ENCODE measurements around the gene SNAPC1. TPM values are rescaled to one million over a fixed set of nuclear protein-coding genes. Genes with fewer than 3 reads are reported as not detected.
A peak's percentile ranks its signal among the peaks of the same experiment; 100 is the strongest.

SNAPC1 gene
- total RNA-seq, 1 experiment from 2014 or later, result 6.8 TPM

DNA sequence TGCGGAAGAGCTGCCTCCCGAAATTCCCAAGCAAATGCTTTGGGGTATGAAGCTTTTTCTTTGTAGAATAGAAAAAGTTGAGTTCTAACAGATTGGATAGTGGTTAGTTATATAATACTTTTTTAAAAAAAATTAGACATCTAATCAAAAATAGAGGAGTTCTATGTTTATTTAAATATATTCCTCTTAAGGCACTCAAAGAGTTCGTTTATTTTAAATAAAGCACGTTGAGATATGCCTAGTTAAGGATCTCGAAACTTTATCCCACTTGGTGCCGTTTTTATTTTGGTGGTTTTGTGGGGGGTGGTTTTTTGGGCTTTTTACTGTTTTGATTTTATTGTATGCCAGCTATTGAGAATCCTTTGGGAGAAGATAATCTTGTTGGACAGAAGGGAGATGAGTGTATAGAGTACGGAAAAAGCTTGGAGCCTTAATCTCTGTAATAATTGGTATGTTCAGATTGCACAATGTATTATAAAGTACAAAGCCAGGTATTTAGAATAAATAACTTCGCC is 10.7 kb upstream of the SNAPC1 start:
- Histone ChIP-seq H3K27ac (ENCODE audit: insufficient read length, low read depth, low read length) (no peak overlapping the region), H3K27me3 (ENCODE audit: insufficient read depth, low read length) (no peaks in the 10 kb centered on the region), H4K8ac (replicated peaks; ENCODE audit: insufficient read length, low read depth, low read length) (no peak overlapping the region), H2BK20ac (ENCODE audit: low read depth, low read length, poor library complexity, severe bottlenecking) (no peak overlapping the region), H4K91ac (ENCODE audit: insufficient read length, low read depth, low read length) (no peak overlapping the region), H3T11ph (ENCODE audit: low read length) (no peak overlapping the region), H3K23me2 (ENCODE audit: insufficient read length, low read depth, low read length, poor library complexity, severe bottlenecking) (no peaks in the 10 kb centered on the region), H3K9ac (ENCODE audit: extremely low read depth, insufficient read length, low read length) (peak overlapping the region; percentile 1), H3K9me3 (ENCODE audit: control insufficient read depth, low read depth, low read length) (no peaks in the 10 kb centered on the region), H3K18ac (ENCODE audit: insufficient read length, low read depth, low read length) (no peak overlapping the region), H2AFZ (ENCODE audit: low read length) (no peak overlapping the region), H4K20me1 (ENCODE audit: control insufficient read depth, insufficient read depth, insufficient read length) (no peaks in the 10 kb centered on the region), H4K5ac (ENCODE audit: insufficient read length, low read depth, low read length) (no peak overlapping the region), H2BK120ac (ENCODE audit: low read depth, low read length, poor library complexity, severe bottlenecking) (no peak overlapping the region), H2AK5ac (ENCODE audit: insufficient read length, low read length) (no peak overlapping the region), H3K4ac (ENCODE audit: low read depth, low read length) (no peak overlapping the region), H3K79me2 (ENCODE audit: insufficient read depth, low read length) (no peaks in the 10 kb centered on the region), H2BK5ac (ENCODE audit: insufficient read length, low read length) (no peak overlapping the region), H3K4me1 (ENCODE audit: insufficient read depth, low read length) (peaks cover 7% of the 10 kb centered on the region; the same call in 1 of the 2 replicates), H2BK15ac (ENCODE audit: low read depth, low read length) (no peak overlapping the region), H3K56ac (ENCODE audit: insufficient read length, low read depth, low read length) (no peak overlapping the region), H3K4me2 (ENCODE audit: insufficient read depth, insufficient read length, low read length) (peak overlapping the region; percentile 50), H3K79me1 (ENCODE audit: insufficient read depth, low read depth, low read length, poor library complexity, severe bottlenecking) (no peaks in the 10 kb centered on the region), H2BK12ac (ENCODE audit: insufficient read length, low read depth, low read length) (peak overlapping the region; percentile 75), H3K14ac (ENCODE audit: insufficient read depth, low read length) (peak overlapping the region; percentile 54; the same call in 1 of the 2 replicates), H3K23ac (ENCODE audit: insufficient read length, low read depth, low read length) (no peak overlapping the region)
- Mint-ChIP-seq H3K27ac (peak overlapping the region in 2 of 3 experiments; percentile 72 to 77; a peak in 4 of 7 replicates), H3K4me3 (peak overlapping the region in 1 of 2 experiments; percentile 65; a peak in 2 of 5 replicates), H3K4me1 (peaks cover 6 to 33% of the 10 kb centered on the region in 2 experiments; a peak in 3 of 4 replicates), H3K9me3 (peaks cover 2 to 16% of the 10 kb centered on the region in 2 experiments; a peak in 3 of 5 replicates), H3K27me3 (ENCODE audit: low read depth) (no peaks in the 10 kb centered on the region), H3K36me3 (ENCODE audit: insufficient read depth in 1 of 3, low read depth in 3 of 3) (peaks cover 12 to 50% (median 40%) of the 10 kb centered on the region in 3 experiments)
- no peak for TF ChIP-seq CTCF (conservative IDR thresholded peaks at IDR 0.05)
- WGBS (ENCODE audit: extremely low coverage, insufficient read length, low lambda C conversion rate), result no CpG with 5 or more reads among the region's 8 CpGs
- DNase-seq, result no peak

Measured in H9 (cell line).